ENCODE results near the gene OTUD4. TPM values are rescaled to one million over a fixed set of nuclear protein-coding genes. Genes with fewer than 3 reads are reported as not detected.

The OTUD4 gene
- total and polyA plus RNA-seq, 2 donors (not counting 1 experiment from before 2014, with no cell fraction given): 9.7 to 51.0 TPM

DNA sequence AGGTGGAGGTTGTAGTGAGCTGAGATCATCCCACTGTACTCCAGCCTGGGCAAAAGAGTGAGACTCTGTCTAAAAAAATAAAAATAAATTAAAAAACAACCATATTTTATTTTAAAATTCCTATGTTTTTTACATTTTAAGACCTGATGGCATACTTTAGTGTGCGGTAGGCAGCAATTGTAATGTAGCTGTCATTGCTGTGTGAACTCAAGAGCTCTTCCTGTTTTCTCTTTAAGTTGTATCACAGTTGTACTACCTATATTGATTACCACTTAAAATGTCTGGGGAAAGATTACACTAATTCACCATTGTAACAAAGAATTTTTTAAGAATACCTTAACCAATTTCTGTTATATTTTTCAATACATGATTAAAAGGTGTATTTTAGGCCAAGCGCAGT, 55.0 kb downstream of the OTUD4 start:
- Histone ChIP-seq H3K79me2 (ENCODE audit: control insufficient read depth, insufficient read depth, low read length) (no peaks in the 10 kb centered on the region), H3K27me3 (replicated peaks in 1 of 4; ENCODE audit: control extremely low read depth in 1 of 4, control insufficient read depth in 3 of 4, insufficient read depth in 4 of 4, low read length in 3 of 4) (no peaks in the 10 kb centered on the region), H3K27ac (ENCODE audit: low read length in 2 of 2) (no peak overlapping the region), H3K4me3 (ENCODE audit: control extremely low read depth in 1 of 5, extremely low read depth in 1 of 5, insufficient read depth in 1 of 5, low read depth in 2 of 5, low read length in 4 of 5) (no peak overlapping the region), H3K9me3 (ENCODE audit: control extremely low read depth in 1 of 3, control insufficient read depth in 2 of 3, insufficient read depth in 1 of 3, low read length in 2 of 3) (no peaks in the 10 kb centered on the region), H4K20me1 (ENCODE audit: control insufficient read depth, insufficient read depth, low read length, poor library complexity, severe bottlenecking) (no peaks in the 10 kb centered on the region), H2AFZ (ENCODE audit: insufficient read depth, low read depth, low read length, poor library complexity, severe bottlenecking) (no peak overlapping the region), H3K36me3 (replicated peaks in 1 of 2; ENCODE audit: control extremely low read depth in 1 of 2, control insufficient read depth in 1 of 2, extremely low read depth in 1 of 2, insufficient read depth in 2 of 2, low read length in 1 of 2) (peaks cover 17 to 58% of the 10 kb centered on the region in 2 experiments), H3K4me1 (ENCODE audit: control insufficient read depth in 2 of 2, insufficient read depth in 2 of 2, low read length in 2 of 2) (no peaks in the 10 kb centered on the region), H3K4me2 (replicated peaks; ENCODE audit: low read depth, low read length, poor library complexity, severe bottlenecking) (no peak overlapping the region), H3K9ac (ENCODE audit: low read length) (no peak overlapping the region)
- Mint-ChIP-seq H3K27me3 (no peaks in the 10 kb centered on the region), H3K27ac (no peak overlapping the region), H3K4me3 (no peak overlapping the region), H3K9me3 (ENCODE audit: insufficient read depth) (no peaks in the 10 kb centered on the region), H3K4me1 (no peaks in the 10 kb centered on the region)
- DNase-seq (no peak), ATAC-seq (ENCODE audit: low read depth) (no peak)
- intact Hi-C loops (cut with micrococcal nuclease): loop anchor here (2.0 kb wide), 1 partner anchor 17 kb away; no protein-coding TSS in a partner anchor
- POLR2A ChIA-PET: no interaction called here
- WGBS (ENCODE audit: insufficient coverage): no CpG with 5 or more reads among the region's 2 CpGs
- CTCF ChIA-PET: interaction anchor here (0.7 kb wide), 1 partner anchor 108 kb away, joined by 3 read pairs; no protein-coding TSS in a partner anchor
- TF ChIP-seq EZH2 (IDR thresholded peaks at IDR 0.05; ENCODE audit: borderline replicate concordance, insufficient read depth, low read depth, low read length, poor library complexity, severe bottlenecking): no peak
- TF ChIP-seq, protein P1, sequence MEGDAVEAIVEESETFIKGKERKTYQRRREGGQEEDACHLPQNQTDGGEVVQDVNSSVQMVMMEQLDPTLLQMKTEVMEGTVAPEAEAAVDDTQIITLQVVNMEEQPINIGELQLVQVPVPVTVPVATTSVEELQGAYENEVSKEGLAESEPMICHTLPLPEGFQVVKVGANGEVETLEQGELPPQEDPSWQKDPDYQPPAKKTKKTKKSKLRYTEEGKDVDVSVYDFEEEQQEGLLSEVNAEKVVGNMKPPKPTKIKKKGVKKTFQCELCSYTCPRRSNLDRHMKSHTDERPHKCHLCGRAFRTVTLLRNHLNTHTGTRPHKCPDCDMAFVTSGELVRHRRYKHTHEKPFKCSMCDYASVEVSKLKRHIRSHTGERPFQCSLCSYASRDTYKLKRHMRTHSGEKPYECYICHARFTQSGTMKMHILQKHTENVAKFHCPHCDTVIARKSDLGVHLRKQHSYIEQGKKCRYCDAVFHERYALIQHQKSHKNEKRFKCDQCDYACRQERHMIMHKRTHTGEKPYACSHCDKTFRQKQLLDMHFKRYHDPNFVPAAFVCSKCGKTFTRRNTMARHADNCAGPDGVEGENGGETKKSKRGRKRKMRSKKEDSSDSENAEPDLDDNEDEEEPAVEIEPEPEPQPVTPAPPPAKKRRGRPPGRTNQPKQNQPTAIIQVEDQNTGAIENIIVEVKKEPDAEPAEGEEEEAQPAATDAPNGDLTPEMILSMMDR (IDR thresholded peaks at IDR 0.05): no peak

- Histone ChIP-seq H3K27ac (ENCODE audit: low read length in 2 of 2) (no peak overlapping the region), H3K9me3 (ENCODE audit: control extremely low read depth in 1 of 3, control insufficient read depth in 2 of 3, insufficient read depth in 1 of 3, low read length in 2 of 3) (no peaks in the 10 kb centered on the region), H3K4me2 (replicated peaks; ENCODE audit: low read depth, low read length, poor library complexity, severe bottlenecking) (no peak overlapping the region), H4K20me1 (ENCODE audit: control insufficient read depth, insufficient read depth, low read length, poor library complexity, severe bottlenecking) (peaks cover 7% of the 10 kb centered on the region), H3K9ac (ENCODE audit: low read length) (no peak overlapping the region), H3K4me1 (ENCODE audit: control insufficient read depth in 2 of 2, insufficient read depth in 2 of 2, low read length in 2 of 2) (peaks cover 4 to 6% of the 10 kb centered on the region in 2 donors), H3K79me2 (ENCODE audit: control insufficient read depth, insufficient read depth, low read length) (peaks cover 15% of the 10 kb centered on the region), H3K36me3 (replicated peaks in 1 of 2; ENCODE audit: control extremely low read depth in 1 of 2, control insufficient read depth in 1 of 2, extremely low read depth in 1 of 2, insufficient read depth in 2 of 2, low read length in 1 of 2) (peaks cover 9 to 67% of the 10 kb centered on the region in 2 experiments), H3K4me3 (ENCODE audit: control extremely low read depth in 1 of 5, extremely low read depth in 1 of 5, insufficient read depth in 1 of 5, low read depth in 2 of 5, low read length in 4 of 5) (no peak overlapping the region), H3K27me3 (replicated peaks in 1 of 4; ENCODE audit: control extremely low read depth in 1 of 4, control insufficient read depth in 3 of 4, insufficient read depth in 4 of 4, low read length in 3 of 4) (no peaks in the 10 kb centered on the region), H2AFZ (ENCODE audit: insufficient read depth, low read depth, low read length, poor library complexity, severe bottlenecking) (no peak overlapping the region)
- TF ChIP-seq EZH2 (IDR thresholded peaks at IDR 0.05; ENCODE audit: borderline replicate concordance, insufficient read depth, low read depth, low read length, poor library complexity, severe bottlenecking): no peak
- TF ChIP-seq, protein P1 (IDR thresholded peaks at IDR 0.05): no peak
- ChIA-PET POLR2A (no interaction called here), CTCF (no interaction called here)
- no peak overlapping the region for H3K4me3 Mint-ChIP-seq
- ATAC-seq (ENCODE audit: low read depth) (no peak), DNase-seq (no peak)
- peaks cover 10% of the 10 kb centered on the region for H3K4me1 Mint-ChIP-seq
- H3K27me3 Mint-ChIP-seq: no peaks in the 10 kb centered on the region
- no peaks in the 10 kb centered on the region for H3K9me3 Mint-ChIP-seq (ENCODE audit: insufficient read depth)
- intact Hi-C loops (cut with micrococcal nuclease): loop anchor here (2.0 kb wide), 1 partner anchor 17 kb away; no protein-coding TSS in a partner anchor
- no peak overlapping the region for H3K27ac Mint-ChIP-seq
Measured at GRCh38 chr4:145108128-145108527, 72.3 kb downstream of the OTUD4 start.
